ENCODE measurements around the gene SND1. TPM values are rescaled to one million over a fixed set of nuclear protein-coding genes. Genes with fewer than 3 reads are reported as not detected.

The SND1 gene
- total and polyA plus RNA-seq, 4 donors, result 59.4 to 214 (median 84.1) TPM

GRCh38 chr7:128006550-128007302 lies 354.7 kb downstream of the SND1 start:
- peaks cover 21 to 59% (median 47%) of the 10 kb centered on the region in 4 donors for H3K4me1 ChIP-seq (ENCODE audit: control insufficient read depth in 4 of 4, insufficient read depth in 4 of 4, low read length in 3 of 4)
- H3K27me3 ChIP-seq (ENCODE audit: control insufficient read depth in 4 of 4, insufficient read depth in 4 of 4, low read length in 3 of 4), result no peaks in the 10 kb centered on the region
- no peaks in the 10 kb centered on the region for H3K9me3 ChIP-seq (ENCODE audit: control insufficient read depth in 4 of 4, low read length in 3 of 4)
- TF ChIP-seq CTCF (IDR thresholded peaks at IDR 0.05; ENCODE audit: low read depth, low read length, missing input control) (no peak), ATF3 (IDR thresholded peaks at IDR 0.05) (no peak), YY1 (IDR thresholded peaks at IDR 0.05) (no peak), RAD21 (IDR thresholded peaks at IDR 0.05) (no peak), EGR1 (IDR thresholded peaks at IDR 0.05; ENCODE audit: low read depth in 2 of 2) (no peak), FOXA2 (IDR thresholded peaks at IDR 0.05) (no peak), GABPA (IDR thresholded peaks at IDR 0.05 in 1 of 2, conservative IDR thresholded peaks at IDR 0.05 in 1 of 2) (no peak), TAF1 (conservative IDR thresholded peaks at IDR 0.05) (no peak)
- no peak overlapping the region for H3K9ac ChIP-seq (ENCODE audit: low read depth in 1 of 2, low read length in 2 of 2)
- H3K4me3 ChIP-seq (ENCODE audit: low read depth in 1 of 3, low read length in 3 of 3), result no peak overlapping the region
- no peak for DNase-seq (ENCODE audit: low spot score)
- no peaks in the 10 kb centered on the region for H3K36me3 ChIP-seq (ENCODE audit: control insufficient read depth in 4 of 4, insufficient read depth in 3 of 4, low read depth in 1 of 4, low read length in 3 of 4)
- WGBS, result 95% methylated on average over 8 of the region's 8 CpGs
- no peak overlapping the region for H3K27ac ChIP-seq (ENCODE audit: low read depth in 1 of 2, low read length in 2 of 2)

GRCh38 chr7:128007303-128007680 lies 355.3 kb downstream of the SND1 start:
- H3K9ac ChIP-seq (ENCODE audit: low read depth in 1 of 2, low read length in 2 of 2), result no peak overlapping the region
- H3K36me3 ChIP-seq (ENCODE audit: control insufficient read depth in 4 of 4, insufficient read depth in 3 of 4, low read depth in 1 of 4, low read length in 3 of 4), result peaks cover 0 to under 1% (median 0%) of the 10 kb centered on the region in 4 donors
- H3K4me1 ChIP-seq (ENCODE audit: control insufficient read depth in 4 of 4, insufficient read depth in 4 of 4, low read length in 3 of 4), result peaks cover 21 to 54% (median 47%) of the 10 kb centered on the region in 4 donors
- no peak overlapping the region for H3K27ac ChIP-seq (ENCODE audit: low read depth in 1 of 2, low read length in 2 of 2)
- WGBS, result 92% methylated on average over 3 of the region's 3 CpGs
- TF ChIP-seq MAX (IDR thresholded peaks at IDR 0.05), result no peak
- TF ChIP-seq CTCF (IDR thresholded peaks at IDR 0.05; ENCODE audit: low read depth, low read length, missing input control), result no peak
- no peak for TF ChIP-seq SP1 (IDR thresholded peaks at IDR 0.05)
- no peak for TF ChIP-seq RAD21 (IDR thresholded peaks at IDR 0.05)
- no peak for TF ChIP-seq RXRA (IDR thresholded peaks at IDR 0.05)
- no peak for TF ChIP-seq ZBTB33 (IDR thresholded peaks at IDR 0.05)
- DNase-seq (ENCODE audit: low spot score), result no peak
- H3K27me3 ChIP-seq (ENCODE audit: control insufficient read depth in 4 of 4, insufficient read depth in 4 of 4, low read length in 3 of 4), result no peaks in the 10 kb centered on the region
- H3K4me3 ChIP-seq (ENCODE audit: low read depth in 1 of 3, low read length in 3 of 3), result no peak overlapping the region
- no peaks in the 10 kb centered on the region for H3K9me3 ChIP-seq (ENCODE audit: control insufficient read depth in 4 of 4, low read length in 3 of 4)

Data from liver (tissue), 9 donors.